HUES6 (cell line): ENCODE data around the gene CHSY1.
"Not testable (repeated sequence)": the region's sequence is repeated elsewhere in the genome, so short reads cannot be mapped to it uniquely, and the experiment has no call there.

ENCODE experiments used
- H3K27ac ChIP-seq: 2 replicates; pipeline ENCODE4 v1.7.0; 2013; ENCODE audit warnings: low read depth, mild to moderate bottlenecking, low read length, inconsistent platforms
- H3K27me3 ChIP-seq: 2 replicates; pipeline ENCODE4 v1.6.1; 2013; ENCODE audit warnings: low read length; ENCODE audit not compliant: control insufficient read depth, insufficient read depth
- H3K36me3 ChIP-seq: 2 replicates; pipeline ENCODE4 v1.6.1; 2013; ENCODE audit warnings: low read length; ENCODE audit not compliant: control insufficient read depth, insufficient read depth
- H3K4me1 ChIP-seq: 2 replicates; pipeline ENCODE4 v1.6.1; 2013; ENCODE audit warnings: low read length; ENCODE audit not compliant: control insufficient read depth, insufficient read depth
- H3K4me3 ChIP-seq: 2 replicates; pipeline ENCODE4 v1.5.1; 2013; ENCODE audit warnings: low read depth, low read length
- H3K9ac ChIP-seq: one replicate; pipeline ENCODE4 v1.6.1; 2013; ENCODE audit warnings: mild to moderate bottlenecking, low read length
- H3K9me3 ChIP-seq: 2 replicates; pipeline ENCODE4 v1.6.1; 2013; ENCODE audit warnings: low read depth, low read length; ENCODE audit not compliant: control insufficient read depth, insufficient read depth

CHSY1 gene

GRCh38 chr15:101251830-101252820, at the start of gene CHSY1:
Gene CHSY1, minus strand, starts transcription at chr15:101252048. Its CDS starts 592 bp downstream, at chr15:101251456.
- H3K9ac ChIP-seq: peak within 1 kb of the TSS; percentile 89
- H3K27me3 ChIP-seq: no peaks in the 10 kb centered on the region
- H3K4me3 ChIP-seq: peak within 1 kb of the TSS; percentile 86
- peaks cover 42% of the 10 kb centered on the region for H3K4me1 ChIP-seq
- peak within 1 kb of the TSS; percentile 55; the same call in 1 of the 2 replicates for H3K27ac ChIP-seq
- H3K36me3 ChIP-seq: peaks cover 14% of the 10 kb centered on the region
- H3K9me3 ChIP-seq: no peaks in the 10 kb centered on the region

- H3K4me1 ChIP-seq: peaks cover 11% of the 10 kb centered on the region
- H3K4me3 ChIP-seq: peak overlapping the region; percentile 77
- no peaks in the 10 kb centered on the region for H3K9me3 ChIP-seq
- no peak overlapping the region for H3K27ac ChIP-seq
- peaks cover 6% of the 10 kb centered on the region; the same call in 1 of the 2 replicates for H3K36me3 ChIP-seq
- no peak overlapping the region for H3K9ac ChIP-seq
- no peaks in the 10 kb centered on the region for H3K27me3 ChIP-seq
Measured at GRCh38 chr15:101296418-101297405, 44.9 kb upstream of the CHSY1 start.

GRCh38 chr15:101295607-101296161, 43.8 kb upstream of the CHSY1 start:
- peak overlapping the region; percentile 90 for H3K9ac ChIP-seq
- no peaks in the 10 kb centered on the region for H3K9me3 ChIP-seq
- H3K36me3 ChIP-seq: peaks cover 6% of the 10 kb centered on the region; the same call in 1 of the 2 replicates
- H3K27me3 ChIP-seq: no peaks in the 10 kb centered on the region
- H3K27ac ChIP-seq: no peak overlapping the region
- peak overlapping the region; percentile 77 for H3K4me3 ChIP-seq
- peaks cover 11% of the 10 kb centered on the region for H3K4me1 ChIP-seq

- Histone ChIP-seq H3K4me3 (peak within 1 kb of the TSS; percentile 77), H3K27ac (peak within 1 kb of the TSS; percentile 84; the same call in 1 of the 2 replicates), H3K9ac (peak within 1 kb of the TSS; percentile 90), H3K4me1 (peaks cover 11% of the 10 kb centered on the region), H3K9me3 (no peaks in the 10 kb centered on the region), H3K27me3 (no peaks in the 10 kb centered on the region), H3K36me3 (peaks cover 12% of the 10 kb centered on the region)
Measured at GRCh38 chr15:101294731-101295606, 43.1 kb upstream of the CHSY1 start, which contains the start of gene SNRPA1. Gene SNRPA1, minus strand, starts transcription at chr15:101295248. Its CDS starts 70 bp downstream, at chr15:101295178.

- Histone ChIP-seq H3K27ac (no peak overlapping the region), H3K9ac (peak overlapping the region; percentile 90)
Measured at GRCh38 chr15:101293122-101293521, 41.3 kb upstream of the CHSY1 start.

GRCh38 chr15:101288905-101289513, 37.2 kb upstream of the CHSY1 start:
- no peaks in the 10 kb centered on the region for H3K9me3 ChIP-seq
- no peak overlapping the region for H3K9ac ChIP-seq
- H3K27me3 ChIP-seq: no peaks in the 10 kb centered on the region
- H3K4me3 ChIP-seq: no peak overlapping the region
- H3K4me1 ChIP-seq: peaks cover 7% of the 10 kb centered on the region
- H3K27ac ChIP-seq: no peak overlapping the region
- H3K36me3 ChIP-seq: peaks cover 65% of the 10 kb centered on the region

More at GRCh38 chr15:101293122-101293521, 41.3 kb upstream of the CHSY1 start:
- H3K4me1 ChIP-seq: peaks cover 11% of the 10 kb centered on the region
- H3K9me3 ChIP-seq: no peaks in the 10 kb centered on the region
- H3K27me3 ChIP-seq: no peaks in the 10 kb centered on the region
- H3K36me3 ChIP-seq: peaks cover 27% of the 10 kb centered on the region
- H3K4me3 ChIP-seq: peak overlapping the region; percentile 77

GRCh38 chr15:101287342-101287741, 35.5 kb upstream of the CHSY1 start:
- H3K9me3 ChIP-seq, H3K4me3 ChIP-seq, H3K4me1 ChIP-seq, H3K9ac ChIP-seq, H3K27ac ChIP-seq, H3K27me3 ChIP-seq: not testable (repeated sequence)
- peaks cover 81% of the 10 kb centered on the region for H3K36me3 ChIP-seq

GRCh38 chr15:101286471-101287114, 34.7 kb upstream of the CHSY1 start:
- no peak overlapping the region for H3K4me3 ChIP-seq
- H3K4me1 ChIP-seq: no peaks in the 10 kb centered on the region
- H3K9me3 ChIP-seq: no peaks in the 10 kb centered on the region
- H3K27me3 ChIP-seq: no peaks in the 10 kb centered on the region
- H3K36me3 ChIP-seq: peaks cover 82% of the 10 kb centered on the region
- no peak overlapping the region for H3K9ac ChIP-seq
- H3K27ac ChIP-seq: no peak overlapping the region

GRCh38 chr15:101283931-101284330, 32.1 kb upstream of the CHSY1 start:
- no peak overlapping the region for H3K9ac ChIP-seq
- peaks cover 83% of the 10 kb centered on the region for H3K36me3 ChIP-seq
- H3K27ac ChIP-seq: no peak overlapping the region
- H3K4me3 ChIP-seq: no peak overlapping the region
- no peaks in the 10 kb centered on the region for H3K4me1 ChIP-seq
- no peaks in the 10 kb centered on the region for H3K9me3 ChIP-seq
- no peaks in the 10 kb centered on the region for H3K27me3 ChIP-seq
